ENCODE results near the gene PARS2. TPM values are rescaled to one million over a fixed set of nuclear protein-coding genes. Genes with fewer than 3 reads are reported as not detected.

Gene PARS2
- total RNA-seq, 4 donors from 2014 or later = 1.4 to 4.6 (median 2.0) TPM

- ATAC-seq (ENCODE audit: low FRiP score) (no peak), DNase-seq (ENCODE audit: low spot score) (no peak)
- TF ChIP-seq, protein P1, sequence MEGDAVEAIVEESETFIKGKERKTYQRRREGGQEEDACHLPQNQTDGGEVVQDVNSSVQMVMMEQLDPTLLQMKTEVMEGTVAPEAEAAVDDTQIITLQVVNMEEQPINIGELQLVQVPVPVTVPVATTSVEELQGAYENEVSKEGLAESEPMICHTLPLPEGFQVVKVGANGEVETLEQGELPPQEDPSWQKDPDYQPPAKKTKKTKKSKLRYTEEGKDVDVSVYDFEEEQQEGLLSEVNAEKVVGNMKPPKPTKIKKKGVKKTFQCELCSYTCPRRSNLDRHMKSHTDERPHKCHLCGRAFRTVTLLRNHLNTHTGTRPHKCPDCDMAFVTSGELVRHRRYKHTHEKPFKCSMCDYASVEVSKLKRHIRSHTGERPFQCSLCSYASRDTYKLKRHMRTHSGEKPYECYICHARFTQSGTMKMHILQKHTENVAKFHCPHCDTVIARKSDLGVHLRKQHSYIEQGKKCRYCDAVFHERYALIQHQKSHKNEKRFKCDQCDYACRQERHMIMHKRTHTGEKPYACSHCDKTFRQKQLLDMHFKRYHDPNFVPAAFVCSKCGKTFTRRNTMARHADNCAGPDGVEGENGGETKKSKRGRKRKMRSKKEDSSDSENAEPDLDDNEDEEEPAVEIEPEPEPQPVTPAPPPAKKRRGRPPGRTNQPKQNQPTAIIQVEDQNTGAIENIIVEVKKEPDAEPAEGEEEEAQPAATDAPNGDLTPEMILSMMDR (IDR thresholded peaks at IDR 0.05) = no peak
Measured at GRCh38 chr1:54768093-54768492, 3.8 kb upstream of the PARS2 start.

DNA sequence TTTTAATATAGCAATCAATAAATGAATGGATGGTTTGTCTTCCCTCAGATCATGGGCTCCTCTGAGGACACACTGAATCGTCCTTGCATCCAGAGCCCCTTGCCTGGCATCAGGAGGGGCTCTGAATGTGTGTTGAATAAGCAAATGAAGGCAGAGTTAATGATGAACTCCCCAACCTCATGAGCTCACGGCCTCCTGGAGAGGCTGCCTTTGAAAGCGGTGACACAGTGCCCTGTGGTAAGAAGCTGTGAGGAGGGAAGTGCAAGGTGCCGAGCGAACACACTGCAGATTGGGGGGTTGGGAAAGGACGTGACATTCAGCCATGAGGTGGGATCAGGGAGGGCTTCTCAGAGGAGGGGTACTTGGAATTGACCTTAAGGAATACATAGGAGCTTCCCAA lies 3.2 kb upstream of the PARS2 start:
- no peak for DNase-seq (ENCODE audit: low spot score)
- TF ChIP-seq, protein P1 (IDR thresholded peaks at IDR 0.05) = no peak
- ATAC-seq (ENCODE audit: low FRiP score) = no peak

DNA sequence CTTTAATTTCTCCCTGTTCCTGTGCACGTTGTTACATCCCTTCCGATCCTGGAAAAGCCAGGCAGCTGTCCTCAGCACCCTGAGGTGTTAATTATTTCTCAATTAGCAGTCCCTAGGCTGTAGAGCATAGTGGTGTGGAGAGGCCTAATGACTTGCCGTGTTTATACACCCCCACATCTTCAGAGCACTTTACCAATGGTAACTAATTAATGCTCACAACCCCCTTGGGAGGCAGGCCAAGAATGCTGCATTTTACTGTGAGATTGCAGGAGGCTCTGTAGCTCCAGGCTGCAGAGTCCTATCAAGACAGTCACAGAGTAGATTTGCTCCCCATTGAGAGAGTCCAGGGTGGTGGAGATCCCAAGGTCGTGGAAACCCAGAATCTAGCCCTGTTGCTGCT lies 2.4 kb upstream of the PARS2 start:
- TF ChIP-seq, protein P1 (IDR thresholded peaks at IDR 0.05) = no peak
- ATAC-seq (ENCODE audit: low FRiP score) (no peak), DNase-seq (ENCODE audit: low spot score) (no peak)

- TF ChIP-seq, protein P1 (IDR thresholded peaks at IDR 0.05) = no peak
- DNase-seq (ENCODE audit: low spot score) (no peak), ATAC-seq (ENCODE audit: low FRiP score) (peak; percentile 5)
Measured at GRCh38 chr1:54764922-54765561, 719 bp upstream of the PARS2 start.

DNA sequence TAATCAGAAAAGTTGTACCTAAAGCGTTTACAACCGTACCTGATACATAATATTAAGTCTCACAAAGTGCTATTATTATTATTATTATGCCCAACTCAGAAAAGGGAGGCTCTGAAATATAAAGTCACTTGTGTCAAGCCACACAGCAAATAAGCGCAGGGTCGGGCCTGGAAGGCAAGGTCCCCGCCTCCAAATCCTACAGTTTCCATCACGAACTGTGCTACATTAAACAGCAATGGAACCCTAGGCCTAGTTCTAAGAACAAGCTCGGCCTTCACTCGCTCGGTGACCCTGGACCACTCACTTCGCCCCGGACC lies 549 bp downstream of the PARS2 start:
- no peak for ATAC-seq (ENCODE audit: low FRiP score)
- TF ChIP-seq, protein P1 (IDR thresholded peaks at IDR 0.05) = no peak
- no peak for DNase-seq (ENCODE audit: low spot score)

GRCh38 chr1:54758678-54759348 lies 5.5 kb downstream of the PARS2 start:
- DNase-seq (ENCODE audit: low spot score) (no peak), ATAC-seq (ENCODE audit: low FRiP score) (no peak)
- TF ChIP-seq, protein P1 (IDR thresholded peaks at IDR 0.05) = no peak

- ATAC-seq (ENCODE audit: low FRiP score) (no peak), DNase-seq (ENCODE audit: low spot score) (no peak)
- TF ChIP-seq, protein P1 (IDR thresholded peaks at IDR 0.05) = no peak
Measured at GRCh38 chr1:54757833-54758232, 6.5 kb downstream of the PARS2 start.
